ENCODE data around the gene ATP5F1C. TPM values are rescaled to one million over a fixed set of nuclear protein-coding genes. Genes with fewer than 3 reads are reported as not detected.

Gene ATP5F1C
- total RNA-seq, 1 experiment from 2014 or later, result 280 TPM

DNA sequence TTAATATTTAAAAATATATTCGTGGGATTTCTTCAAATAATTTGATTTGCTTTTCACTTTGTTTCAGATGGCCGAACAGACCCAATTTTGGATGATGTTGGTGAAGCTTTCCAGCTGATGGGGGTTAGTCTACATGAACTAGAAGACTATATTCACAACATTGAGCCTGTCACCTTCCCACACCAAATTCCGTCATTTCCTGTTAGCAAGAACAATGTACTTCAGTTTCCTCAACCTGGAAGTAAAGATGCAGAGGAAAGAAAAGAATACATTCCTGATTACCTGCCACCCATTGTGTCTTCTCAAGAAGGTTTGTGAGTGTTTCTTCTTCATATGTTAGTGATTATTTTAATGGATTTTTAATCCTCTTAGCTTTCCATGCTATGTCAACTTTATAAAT, 36.3 kb downstream of the ATP5F1C start:
- Histone ChIP-seq H2BK5ac (ENCODE audit: insufficient read length, low read length) (no peak overlapping the region), H3K27me3 (ENCODE audit: insufficient read depth, low read length) (no peaks in the 10 kb centered on the region), H3K23ac (ENCODE audit: insufficient read length, low read depth, low read length) (no peak overlapping the region), H3K4me2 (ENCODE audit: insufficient read depth, insufficient read length, low read length) (no peak overlapping the region), H2AK5ac (ENCODE audit: insufficient read length, low read length) (no peak overlapping the region), H3K14ac (ENCODE audit: insufficient read depth, low read length) (no peak overlapping the region), H3K27ac (ENCODE audit: insufficient read length, low read depth, low read length) (no peak overlapping the region), H3K79me1 (ENCODE audit: insufficient read depth, low read depth, low read length, poor library complexity, severe bottlenecking) (no peaks in the 10 kb centered on the region), H3K9me3 (ENCODE audit: control insufficient read depth, low read depth, low read length) (no peaks in the 10 kb centered on the region), H2BK20ac (ENCODE audit: low read depth, low read length, poor library complexity, severe bottlenecking) (no peak overlapping the region), H3K9ac (ENCODE audit: extremely low read depth, insufficient read length, low read length) (no peak overlapping the region), H2BK120ac (ENCODE audit: low read depth, low read length, poor library complexity, severe bottlenecking) (no peak overlapping the region), H4K8ac (replicated peaks; ENCODE audit: insufficient read length, low read depth, low read length) (no peak overlapping the region), H3T11ph (ENCODE audit: low read length) (no peak overlapping the region), H3K79me2 (ENCODE audit: insufficient read depth, low read length) (no peaks in the 10 kb centered on the region), H4K20me1 (ENCODE audit: control insufficient read depth, insufficient read depth, insufficient read length) (no peaks in the 10 kb centered on the region), H4K91ac (ENCODE audit: insufficient read length, low read depth, low read length) (no peak overlapping the region), H2BK15ac (ENCODE audit: low read depth, low read length) (no peak overlapping the region), H3K4me1 (ENCODE audit: insufficient read depth, low read length) (no peaks in the 10 kb centered on the region; the same call in 1 of the 2 replicates), H2BK12ac (ENCODE audit: insufficient read length, low read depth, low read length) (no peak overlapping the region), H3K56ac (ENCODE audit: insufficient read length, low read depth, low read length) (no peak overlapping the region), H4K5ac (ENCODE audit: insufficient read length, low read depth, low read length) (no peak overlapping the region), H2AFZ (ENCODE audit: low read length) (no peak overlapping the region), H3K18ac (ENCODE audit: insufficient read length, low read depth, low read length) (no peak overlapping the region), H3K23me2 (ENCODE audit: insufficient read length, low read depth, low read length, poor library complexity, severe bottlenecking) (peaks cover 1% of the 10 kb centered on the region), H3K4ac (ENCODE audit: low read depth, low read length) (no peak overlapping the region)
- H3K36me3 Mint-ChIP-seq (ENCODE audit: insufficient read depth in 1 of 3, low read depth in 3 of 3), result peaks cover 3 to 28% (median 23%) of the 10 kb centered on the region in 3 experiments; a peak in 6 of 7 replicates
- no peak overlapping the region for H3K4me3 Mint-ChIP-seq
- no peaks in the 10 kb centered on the region for H3K9me3 Mint-ChIP-seq
- DNase-seq, result no peak
- WGBS (ENCODE audit: extremely low coverage, insufficient read length, low lambda C conversion rate), result no CpG with 5 or more reads among the region's 3 CpGs
- peaks cover 10 to 12% of the 10 kb centered on the region in 2 experiments for H3K4me1 Mint-ChIP-seq
- H3K27me3 Mint-ChIP-seq (ENCODE audit: low read depth), result no peaks in the 10 kb centered on the region
- H3K27ac Mint-ChIP-seq, result no peak overlapping the region
- TF ChIP-seq, protein P1, sequence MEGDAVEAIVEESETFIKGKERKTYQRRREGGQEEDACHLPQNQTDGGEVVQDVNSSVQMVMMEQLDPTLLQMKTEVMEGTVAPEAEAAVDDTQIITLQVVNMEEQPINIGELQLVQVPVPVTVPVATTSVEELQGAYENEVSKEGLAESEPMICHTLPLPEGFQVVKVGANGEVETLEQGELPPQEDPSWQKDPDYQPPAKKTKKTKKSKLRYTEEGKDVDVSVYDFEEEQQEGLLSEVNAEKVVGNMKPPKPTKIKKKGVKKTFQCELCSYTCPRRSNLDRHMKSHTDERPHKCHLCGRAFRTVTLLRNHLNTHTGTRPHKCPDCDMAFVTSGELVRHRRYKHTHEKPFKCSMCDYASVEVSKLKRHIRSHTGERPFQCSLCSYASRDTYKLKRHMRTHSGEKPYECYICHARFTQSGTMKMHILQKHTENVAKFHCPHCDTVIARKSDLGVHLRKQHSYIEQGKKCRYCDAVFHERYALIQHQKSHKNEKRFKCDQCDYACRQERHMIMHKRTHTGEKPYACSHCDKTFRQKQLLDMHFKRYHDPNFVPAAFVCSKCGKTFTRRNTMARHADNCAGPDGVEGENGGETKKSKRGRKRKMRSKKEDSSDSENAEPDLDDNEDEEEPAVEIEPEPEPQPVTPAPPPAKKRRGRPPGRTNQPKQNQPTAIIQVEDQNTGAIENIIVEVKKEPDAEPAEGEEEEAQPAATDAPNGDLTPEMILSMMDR (conservative IDR thresholded peaks at IDR 0.05), result no peak

All from H9 (cell line).